A673 (cell line): ENCODE data around the gene CRYBG2. TPM values are rescaled to one million over a fixed set of nuclear protein-coding genes. Genes with fewer than 3 reads are reported as not detected.

Source experiments
- BruUV-seq: library from RNA; stranded (reverse); fragments of 400-500 nt; replicated peaks from 2 replicates; lab custom pipeline; 2021; lab: Mats Ljungman, UMichigan
- CTCF ChIA-PET: fragments of 300-600 bp; sonication (Branson Sonifier 250); formaldehyde crosslinking; loops from one replicate; lab custom pipeline; 2022; ENCODE audit warnings: antibody characterized with exemption; lab: Charles Lee
- POLR2A ChIA-PET: fragments of 300-600 bp; sonication (Branson Sonifier 250); formaldehyde crosslinking; loops from one replicate; lab custom pipeline; 2022; ENCODE audit warnings: antibody characterized with exemption; ENCODE audit not compliant: low non-redundant PET; lab: Charles Lee
- DNase-seq: peaks from one replicate; pipeline ENCODE4 v3.0.0-alpha.2; 2015; ENCODE audit warnings: low spot score
- H3K27ac ChIP-seq: fragments of 200-600 bp; sonication (generic); 2 replicates; pipeline ENCODE4 v1.5.1; 2016; ENCODE audit warnings: mixed run types, low read depth, mild to moderate bottlenecking, mixed read lengths, antibody characterized with exemption, low read length; ENCODE audit not compliant: poor library complexity, severe bottlenecking
- H3K27me3 ChIP-seq: fragments of 200-600 bp; sonication (generic); replicated peaks from 2 replicates; pipeline ENCODE4 v1.6.1; 2017; ENCODE audit warnings: mixed run types, low read depth, mild to moderate bottlenecking, mixed read lengths, antibody characterized with exemption, low read length; ENCODE audit not compliant: insufficient read depth, poor library complexity
- H3K36me3 ChIP-seq: fragments of 200-600 bp; sonication (generic); 2 replicates; pipeline ENCODE4 v1.6.1; 2016; ENCODE audit warnings: mixed run types, mild to moderate bottlenecking, mixed read lengths, antibody characterized with exemption, low read length; ENCODE audit not compliant: insufficient read depth, poor library complexity, severe bottlenecking
- H3K4me1 ChIP-seq: fragments of 200-600 bp; sonication (generic); 2 replicates; pipeline ENCODE4 v1.6.1; 2017; ENCODE audit warnings: mixed run types, mild to moderate bottlenecking, mixed read lengths, antibody characterized with exemption, low read length; ENCODE audit not compliant: insufficient read depth, poor library complexity, severe bottlenecking
- H3K4me3 ChIP-seq: fragments of 200-600 bp; sonication (generic); 2 replicates; pipeline ENCODE4 v1.5.1; 2016; ENCODE audit warnings: low read depth, mixed run types, mild to moderate bottlenecking, mixed read lengths, low read length; ENCODE audit not compliant: poor library complexity, severe bottlenecking
- H3K9me3 ChIP-seq: fragments of 200-600 bp; sonication (generic); 2 replicates; pipeline ENCODE4 v1.6.1; 2016; ENCODE audit warnings: mixed run types, low read depth, mild to moderate bottlenecking, mixed read lengths, antibody characterized with exemption, low read length; ENCODE audit not compliant: poor library complexity, severe bottlenecking
- EZH2 ChIP-seq: fragments of 200-600 bp; sonication (generic); IDR thresholded peaks from 2 replicates; pipeline ENCODE4 v1.6.1; 2017; ENCODE audit warnings: borderline replicate concordance, low read depth, mild to moderate bottlenecking, mixed read lengths, antibody characterized with exemption, low read length; ENCODE audit not compliant: poor library complexity, severe bottlenecking
- intact Hi-C: fragments of 100-400 bp; cut with micrococcal nuclease; formaldehyde crosslinking; loops from one replicate; pipeline ENCODE4 v1.10.0; 2022; ENCODE audit not compliant: unreplicated experiment
- total RNA-seq: library from RNA; stranded (reverse); gene quantifications from 2 replicates; pipeline ENCODE4 v1.2.3, GENCODE V29; 2021
- TF ChIP-seq, protein P1 (sequence below): fragments of 300-800, 200-600 bp; sonication (generic); conservative IDR thresholded peaks from 2 replicates; pipeline ENCODE4 v1.5.1; 2017; ENCODE audit warnings: low read depth, mild to moderate bottlenecking, antibody characterized with exemption, low read length, moderate library complexity, mixed read lengths

Gene CRYBG2
- total RNA-seq, 1 experiment from 2014 or later, result not detected

DNA sequence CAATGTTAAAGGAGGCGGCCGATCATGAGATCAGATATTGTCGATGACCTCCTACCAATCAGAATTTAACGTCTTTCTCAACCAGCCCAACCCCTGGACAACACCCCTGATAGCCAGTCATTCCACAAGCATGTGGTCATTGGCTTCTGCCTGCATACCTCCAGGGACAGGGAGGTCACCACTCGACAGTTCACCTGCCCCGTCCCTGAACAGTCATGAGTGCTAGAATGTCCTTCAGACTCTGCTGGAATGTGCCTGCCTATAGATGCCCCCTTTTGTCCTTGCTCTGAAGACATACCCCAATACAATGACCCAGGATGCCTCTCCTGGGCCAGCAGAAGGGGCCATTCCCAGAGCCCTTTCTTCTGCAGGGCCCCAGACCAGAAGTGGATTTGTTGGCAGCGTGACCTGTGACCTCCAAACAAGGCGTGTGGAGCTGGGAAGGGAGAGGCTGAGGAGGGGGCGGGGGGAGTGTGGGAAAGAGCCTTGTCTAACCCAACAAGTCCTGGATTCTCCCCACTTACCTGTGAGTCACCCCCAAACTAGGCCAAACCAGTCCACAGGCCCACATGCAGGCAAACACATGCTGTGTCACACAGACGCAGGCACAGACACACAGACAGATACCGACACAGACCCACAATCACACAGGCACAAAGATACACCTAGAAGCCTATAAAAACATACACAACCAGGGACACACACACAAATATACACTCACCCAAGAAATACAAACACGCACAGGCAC lies 2.2 kb downstream of the CRYBG2 start:
- intact Hi-C loops, result no loop called here
- Histone ChIP-seq H3K4me3 (no peak overlapping the region), H3K9me3 (no peaks in the 10 kb centered on the region), H3K27me3 (no peaks in the 10 kb centered on the region), H3K27ac (no peak overlapping the region), H3K4me1 (no peaks in the 10 kb centered on the region), H3K36me3 (no peaks in the 10 kb centered on the region)
- POLR2A ChIA-PET, result no interaction called here
- no peak for DNase-seq
- no TSS peak for BruUV-seq
- CTCF ChIA-PET, result no interaction called here
- no peak for TF ChIP-seq EZH2
- TF ChIP-seq, protein P1, sequence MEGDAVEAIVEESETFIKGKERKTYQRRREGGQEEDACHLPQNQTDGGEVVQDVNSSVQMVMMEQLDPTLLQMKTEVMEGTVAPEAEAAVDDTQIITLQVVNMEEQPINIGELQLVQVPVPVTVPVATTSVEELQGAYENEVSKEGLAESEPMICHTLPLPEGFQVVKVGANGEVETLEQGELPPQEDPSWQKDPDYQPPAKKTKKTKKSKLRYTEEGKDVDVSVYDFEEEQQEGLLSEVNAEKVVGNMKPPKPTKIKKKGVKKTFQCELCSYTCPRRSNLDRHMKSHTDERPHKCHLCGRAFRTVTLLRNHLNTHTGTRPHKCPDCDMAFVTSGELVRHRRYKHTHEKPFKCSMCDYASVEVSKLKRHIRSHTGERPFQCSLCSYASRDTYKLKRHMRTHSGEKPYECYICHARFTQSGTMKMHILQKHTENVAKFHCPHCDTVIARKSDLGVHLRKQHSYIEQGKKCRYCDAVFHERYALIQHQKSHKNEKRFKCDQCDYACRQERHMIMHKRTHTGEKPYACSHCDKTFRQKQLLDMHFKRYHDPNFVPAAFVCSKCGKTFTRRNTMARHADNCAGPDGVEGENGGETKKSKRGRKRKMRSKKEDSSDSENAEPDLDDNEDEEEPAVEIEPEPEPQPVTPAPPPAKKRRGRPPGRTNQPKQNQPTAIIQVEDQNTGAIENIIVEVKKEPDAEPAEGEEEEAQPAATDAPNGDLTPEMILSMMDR, result no peak

DNA sequence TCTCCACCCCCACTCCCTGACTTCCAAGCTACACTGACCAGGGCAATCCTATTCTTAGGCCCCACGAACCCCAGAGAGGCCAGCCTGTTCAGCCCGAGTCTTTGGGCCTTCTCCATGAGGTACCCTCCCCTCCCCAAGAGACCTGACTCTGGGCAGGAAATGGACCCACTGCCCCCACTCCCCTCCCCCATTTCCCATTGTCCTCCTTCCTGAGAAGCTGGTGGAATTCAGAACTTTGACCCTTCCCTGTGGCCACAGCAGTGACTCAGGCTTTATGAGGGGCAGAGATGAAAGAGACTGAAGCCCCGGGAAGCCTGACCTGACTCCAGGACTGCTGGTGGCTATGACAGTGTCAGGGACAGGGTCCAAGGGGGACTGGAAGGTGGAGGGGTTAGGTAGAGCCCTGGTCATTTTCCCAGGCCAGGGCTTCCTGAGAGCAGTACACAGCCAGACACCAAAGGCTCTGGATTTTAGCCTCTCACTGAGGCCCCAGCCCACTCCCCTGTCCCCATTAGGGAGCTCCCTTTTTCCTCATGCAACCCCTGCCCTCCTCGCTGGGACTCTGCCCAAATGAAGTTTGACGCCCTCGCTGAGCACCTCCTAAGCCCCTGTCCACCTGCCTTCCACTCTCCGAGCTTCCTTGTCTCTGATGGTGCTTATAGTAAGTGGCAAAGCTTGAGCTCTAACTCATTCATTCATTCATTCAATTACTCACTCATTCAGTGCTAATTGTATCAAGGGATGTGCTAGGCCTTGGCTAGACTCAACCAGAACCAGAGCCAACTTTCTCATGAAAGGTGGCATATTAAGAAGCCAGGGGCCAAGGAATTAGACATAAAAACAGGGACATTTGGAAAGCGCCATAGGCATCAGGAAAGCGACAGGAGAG lies 3.0 kb downstream of the CRYBG2 start:
- H3K9me3 ChIP-seq, result no peaks in the 10 kb centered on the region
- intact Hi-C loops, result no loop called here
- no peaks in the 10 kb centered on the region for H3K27me3 ChIP-seq
- H3K36me3 ChIP-seq, result no peaks in the 10 kb centered on the region
- no peak overlapping the region for H3K4me3 ChIP-seq
- DNase-seq, result no peak
- CTCF ChIA-PET, result interaction anchor here (0.7 kb wide), 1 partner anchor 66 kb away, joined by 3 read pairs; no protein-coding TSS in a partner anchor
- H3K4me1 ChIP-seq, result no peaks in the 10 kb centered on the region
- POLR2A ChIA-PET, result no interaction called here
- H3K27ac ChIP-seq, result no peak overlapping the region
- no peak for TF ChIP-seq EZH2
- TF ChIP-seq, protein P1, result no peak
- BruUV-seq, result no TSS peak

DNA sequence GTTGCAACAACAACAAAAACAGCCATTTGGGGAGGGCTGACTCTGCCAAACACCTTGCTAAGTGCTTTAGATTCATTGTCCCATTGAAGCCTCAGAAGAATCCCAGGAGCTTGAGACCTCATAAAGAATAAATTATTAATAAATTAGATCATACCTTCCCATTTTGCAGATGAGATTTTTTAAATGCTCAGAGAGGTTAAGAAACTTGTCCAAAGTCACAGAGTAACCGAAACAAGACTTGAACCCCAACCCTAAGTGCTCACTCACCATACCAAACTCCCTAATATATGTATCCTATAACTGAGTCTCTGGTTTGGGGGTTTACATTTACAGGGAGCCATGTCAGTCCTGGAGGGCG lies 3.6 kb downstream of the CRYBG2 start:
- Histone ChIP-seq H3K4me1 (no peaks in the 10 kb centered on the region), H3K27me3 (no peaks in the 10 kb centered on the region), H3K27ac (no peak overlapping the region), H3K36me3 (no peaks in the 10 kb centered on the region), H3K9me3 (no peaks in the 10 kb centered on the region), H3K4me3 (no peak overlapping the region)
- TF ChIP-seq, protein P1, result no peak
- TF ChIP-seq EZH2, result no peak
- ChIA-PET CTCF (interaction anchor here (0.6 kb wide), 1 partner anchor 20 kb away, joined by 5 read pairs; no protein-coding TSS in a partner anchor), POLR2A (no interaction called here)
- no TSS peak for BruUV-seq
- no peak for DNase-seq
- intact Hi-C loops, result no loop called here
